Measurements from ENCODE around the gene LDAH. TPM values are rescaled to one million over a fixed set of nuclear protein-coding genes. Genes with fewer than 3 reads are reported as not detected.
A peak's percentile ranks its signal among the peaks of the same experiment; 100 is the strongest.
"Not testable (repeated sequence)": the region's sequence is repeated elsewhere in the genome, so short reads cannot be mapped to it uniquely, and the experiment has no call there.

The LDAH gene
- total RNA-seq, 1 donor from 2014 or later: 18.3 TPM

DNA sequence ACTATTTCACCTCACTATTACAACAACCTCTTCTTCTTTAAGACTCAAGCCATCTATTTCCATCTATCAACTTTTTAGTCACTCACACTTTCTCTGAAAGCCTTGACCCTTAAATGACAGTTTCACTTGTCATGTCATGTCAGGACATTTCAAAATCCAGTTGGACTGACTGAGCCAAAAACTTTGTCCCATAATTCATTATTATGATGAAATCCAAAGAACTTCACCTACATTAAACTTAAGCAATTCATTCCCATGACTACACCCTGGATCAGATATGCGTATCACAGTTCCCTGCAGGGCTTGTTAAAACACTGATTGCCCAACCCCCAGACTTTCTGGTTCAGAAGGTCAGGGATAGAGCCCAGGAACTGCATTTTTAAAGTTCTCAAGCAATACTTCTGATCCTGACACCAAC, 26.5 kb downstream of the LDAH start:
- DNase-seq (ENCODE audit: low spot score): no peak
- intact Hi-C loops (cut with DNase I): no loop called here
- peak; percentile 99 for ATAC-seq

DNA sequence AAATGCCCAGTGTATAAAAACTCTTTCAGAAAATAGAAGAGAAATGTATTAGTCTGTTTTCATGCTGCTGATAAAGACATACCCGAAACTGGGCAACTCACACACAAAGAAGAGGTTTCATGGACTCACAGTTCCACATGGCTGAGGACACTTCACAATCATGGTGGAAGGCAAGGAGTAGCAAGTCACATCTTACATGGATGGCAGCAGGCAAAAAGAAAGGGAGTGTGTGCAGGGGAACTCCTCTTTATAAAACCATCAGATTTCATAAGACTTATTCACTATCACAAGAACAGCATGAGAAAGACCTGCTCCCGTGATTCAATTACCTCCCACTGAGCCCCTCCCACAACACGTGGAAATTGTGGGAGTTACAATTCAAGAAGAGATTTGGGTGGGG, 29.0 kb downstream of the LDAH start:
- DNase-seq (ENCODE audit: low spot score); ATAC-seq; intact Hi-C loops (cut with DNase I): not testable (repeated sequence)

DNA sequence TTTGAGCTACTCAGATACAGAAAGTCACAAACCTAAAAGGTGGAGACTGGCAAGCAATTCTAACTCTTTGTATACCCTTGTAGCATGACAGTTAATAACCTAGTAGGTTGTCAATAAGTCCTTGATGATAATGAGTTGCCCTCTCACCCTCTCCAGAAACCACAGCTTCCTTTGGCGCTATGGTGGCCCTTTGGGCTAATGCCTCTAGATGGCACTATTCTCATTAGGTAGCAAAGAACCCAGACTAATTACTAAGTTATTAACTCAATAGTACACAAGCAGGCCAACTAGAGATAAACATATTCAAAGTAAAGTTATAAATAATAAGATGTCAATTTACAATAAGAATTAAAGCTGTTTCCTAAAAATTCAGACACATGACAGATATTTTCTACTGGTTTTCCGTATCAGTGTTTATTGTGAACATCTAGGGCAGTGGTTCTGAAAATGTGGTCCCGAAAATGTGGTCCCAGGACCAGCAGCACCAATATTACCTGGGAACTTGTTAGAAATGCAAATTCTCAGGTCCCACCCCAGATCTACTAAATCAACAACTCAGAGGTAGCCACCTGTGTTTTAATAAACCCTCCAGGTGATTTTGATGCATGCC, 41.1 kb downstream of the LDAH start:
- no peak for ATAC-seq
- intact Hi-C loops (cut with DNase I): no loop called here

DNA sequence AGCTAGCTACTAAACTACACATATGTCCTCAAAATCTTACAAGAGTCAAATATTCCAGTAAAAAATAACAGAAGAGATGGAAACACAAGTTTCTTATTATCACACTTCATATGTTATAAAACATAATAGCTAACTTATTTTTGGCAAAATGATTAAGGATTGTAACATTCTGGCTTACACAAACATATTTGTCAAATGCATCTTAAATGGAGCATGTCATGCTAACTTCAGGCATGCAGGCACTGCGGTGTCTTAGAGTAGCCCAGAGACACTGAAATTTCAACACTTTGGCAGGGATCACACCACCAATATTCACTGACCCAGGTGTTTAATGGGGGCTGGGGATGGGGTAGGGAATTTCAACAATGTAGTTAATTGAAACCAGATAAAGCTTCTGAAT, 51.6 kb downstream of the LDAH start:
- intact Hi-C loops (cut with DNase I): no loop called here
- ATAC-seq (no peak), DNase-seq (ENCODE audit: low spot score) (no peak)

More for the DNA sequence above, 41.1 kb downstream of the LDAH start:
- no peak for DNase-seq (ENCODE audit: low spot score)

DNA sequence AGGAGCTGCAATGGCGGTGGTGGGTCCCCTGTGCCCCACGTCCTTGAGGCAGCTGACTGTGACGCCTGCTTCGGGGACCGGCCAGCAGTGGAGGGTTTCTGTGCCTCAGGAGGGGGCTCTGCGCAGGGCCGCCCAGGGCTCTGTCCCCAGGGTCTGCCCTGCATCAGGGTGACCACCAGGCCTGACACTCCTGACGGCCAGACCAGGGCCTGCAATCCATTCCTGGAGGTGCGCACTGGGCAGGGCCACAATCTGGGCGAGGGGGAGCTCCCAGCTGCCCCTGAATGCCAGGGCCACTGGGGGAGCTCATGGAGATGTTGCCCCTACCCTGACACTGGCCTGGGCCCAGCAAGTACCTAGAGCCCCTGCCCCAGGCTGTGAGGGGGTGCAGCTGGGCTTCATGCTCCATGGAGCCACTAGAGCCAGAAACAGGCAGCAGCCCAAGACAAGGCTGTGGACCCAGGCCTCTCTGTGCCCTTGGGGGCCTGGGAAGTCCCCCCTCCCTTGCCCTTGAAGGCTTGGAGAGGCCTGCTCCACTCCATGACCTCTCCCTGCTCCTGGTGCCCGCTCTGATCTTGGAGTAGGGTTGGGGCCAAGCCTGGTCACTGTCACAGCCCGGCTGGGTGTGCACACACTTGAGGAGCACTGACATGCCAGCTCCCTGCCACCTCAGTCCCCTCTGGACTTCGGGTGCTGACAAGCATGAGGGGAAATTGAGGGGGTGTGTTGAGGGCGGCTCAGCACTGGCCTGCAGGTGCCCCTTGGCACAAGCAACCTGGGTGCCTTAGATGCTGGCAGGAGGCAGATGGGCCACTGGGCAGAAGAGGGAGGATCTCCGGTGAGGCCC, 55.9 kb downstream of the LDAH start:
- intact Hi-C loops (cut with DNase I): no loop called here
- DNase-seq (ENCODE audit: low spot score) (no peak), ATAC-seq (peak; percentile 24)

DNA sequence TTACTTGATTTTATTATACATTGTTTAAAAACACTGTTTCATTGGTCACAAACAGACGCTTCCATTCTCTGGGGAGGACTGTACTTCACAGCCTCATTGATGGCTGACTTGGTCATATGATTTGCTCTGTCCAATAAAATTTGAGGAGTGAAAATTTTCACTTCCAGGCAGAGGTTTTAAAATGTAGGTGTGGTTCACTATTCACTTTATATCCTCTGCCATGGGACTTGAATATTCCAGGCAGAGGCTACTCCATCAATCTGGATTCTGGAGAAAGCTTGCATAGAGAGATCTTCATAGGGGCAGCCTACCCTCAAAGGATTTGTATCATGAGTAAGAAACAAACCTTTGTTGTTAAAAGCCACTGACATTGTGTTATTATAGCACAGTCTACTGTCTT, 56.7 kb downstream of the LDAH start:
- ATAC-seq (no peak), DNase-seq (ENCODE audit: low spot score) (no peak)
- intact Hi-C loops (cut with DNase I): no loop called here

DNA sequence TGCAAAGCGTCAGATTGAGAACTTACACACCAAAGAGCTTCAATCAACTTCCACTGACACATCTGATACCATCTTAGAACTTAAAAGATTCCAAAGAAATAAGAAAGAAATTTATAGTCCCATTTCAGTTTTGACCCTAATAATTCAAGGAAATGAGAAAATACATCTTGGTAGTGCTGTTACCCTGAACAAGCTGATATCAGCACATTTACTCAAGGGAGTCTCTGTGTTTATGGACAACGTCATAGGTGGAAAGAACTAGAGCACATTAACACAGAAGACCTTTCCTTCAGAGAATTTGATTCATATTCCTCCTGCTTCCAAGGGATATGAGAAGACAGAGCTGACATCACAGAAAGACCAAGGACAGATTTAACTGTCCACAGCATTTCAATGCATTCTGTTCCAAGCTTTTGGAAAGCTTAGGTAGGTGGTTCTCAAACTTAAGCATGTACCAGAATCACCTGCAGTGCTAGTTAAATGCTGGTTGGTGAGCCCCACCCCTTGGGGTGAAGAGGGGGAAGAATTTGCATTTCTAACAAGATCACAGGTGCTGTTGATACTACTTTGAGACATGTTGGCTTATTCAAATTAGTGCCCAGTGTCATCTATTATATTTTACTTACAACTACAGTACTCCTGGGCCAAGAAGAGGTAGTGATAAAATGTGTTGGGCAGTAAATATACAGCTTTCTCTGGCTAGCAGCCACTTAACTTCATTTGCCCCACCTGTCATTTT, 59.8 kb downstream of the LDAH start:
- peak; percentile 34 for ATAC-seq
- DNase-seq (ENCODE audit: low spot score): no peak
- intact Hi-C loops (cut with DNase I): no loop called here

DNA sequence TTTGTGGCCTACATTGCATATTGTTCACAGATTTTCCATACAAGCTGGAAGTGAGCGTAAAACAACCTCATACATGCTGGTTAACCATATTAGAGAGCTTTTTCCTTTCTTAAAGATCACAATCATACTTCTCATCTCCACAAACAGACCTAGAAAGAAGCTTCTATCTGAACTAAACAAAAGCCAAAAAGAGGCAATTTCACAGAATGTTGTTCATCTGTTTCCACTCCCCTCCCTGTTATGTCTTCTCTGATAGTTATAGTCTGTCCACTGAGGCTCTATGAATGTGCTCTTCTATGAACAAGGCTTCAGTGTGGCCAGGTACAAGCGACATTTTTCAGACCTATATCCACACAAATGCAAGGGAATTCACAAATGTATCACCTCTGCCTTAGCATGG, 63.4 kb downstream of the LDAH start:
- no peak for DNase-seq (ENCODE audit: low spot score)
- no peak for ATAC-seq
- intact Hi-C loops (cut with DNase I): no loop called here

DNA sequence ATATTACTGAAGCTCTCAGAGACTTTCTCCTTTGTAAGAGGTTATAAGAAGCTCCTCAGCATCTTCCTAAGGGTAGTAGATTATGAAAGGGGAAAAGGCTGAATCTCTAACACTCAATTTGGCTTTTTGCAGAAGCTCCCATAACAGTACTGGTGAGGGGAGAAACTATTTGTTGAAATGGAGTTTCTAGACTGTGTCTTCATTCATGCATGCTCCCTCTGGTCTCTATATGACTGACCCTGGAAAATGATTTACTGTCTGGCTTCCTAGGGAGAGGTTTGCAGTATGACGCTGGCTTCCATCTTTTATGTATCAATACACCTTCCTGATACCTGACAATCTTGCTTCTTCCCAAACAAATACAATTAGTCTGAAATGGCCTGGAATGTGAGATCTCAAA, 63.9 kb downstream of the LDAH start:
- DNase-seq (ENCODE audit: low spot score) (no peak), ATAC-seq (no peak)
- intact Hi-C loops (cut with DNase I): no loop called here

DNA sequence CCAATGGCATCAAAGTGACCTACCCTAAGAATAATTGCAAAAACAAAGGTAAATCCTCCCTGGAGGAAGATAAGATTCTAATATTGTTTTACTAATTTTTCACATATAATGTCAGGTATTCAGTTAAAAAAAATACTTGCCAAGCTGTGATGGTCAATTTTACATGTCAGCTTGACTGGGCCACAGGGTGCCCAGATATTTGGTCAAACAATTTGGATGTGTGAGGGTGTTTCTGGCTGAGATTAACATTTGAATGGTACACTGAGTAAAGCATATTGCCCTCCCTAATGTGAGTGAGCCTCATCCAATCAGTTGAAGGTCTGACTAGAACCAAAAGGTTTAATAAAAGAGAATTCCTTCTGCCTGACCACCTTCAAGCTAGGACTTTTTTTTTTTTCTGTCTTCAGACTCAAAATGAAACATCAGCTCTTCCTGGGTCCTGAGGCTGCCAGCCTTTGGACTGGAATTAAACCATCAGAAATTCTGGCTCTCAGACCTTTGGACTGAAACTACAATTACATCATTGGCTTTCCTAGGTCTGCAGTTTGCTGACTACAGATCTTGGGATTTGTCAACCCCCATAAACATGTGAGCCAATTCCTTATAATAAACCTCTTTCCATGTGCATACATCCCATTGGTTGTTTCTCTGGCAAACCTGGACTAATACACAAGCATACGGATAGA, 65.4 kb downstream of the LDAH start:
- ATAC-seq (no peak), DNase-seq (ENCODE audit: low spot score) (no peak)
- intact Hi-C loops (cut with DNase I): no loop called here

DNA sequence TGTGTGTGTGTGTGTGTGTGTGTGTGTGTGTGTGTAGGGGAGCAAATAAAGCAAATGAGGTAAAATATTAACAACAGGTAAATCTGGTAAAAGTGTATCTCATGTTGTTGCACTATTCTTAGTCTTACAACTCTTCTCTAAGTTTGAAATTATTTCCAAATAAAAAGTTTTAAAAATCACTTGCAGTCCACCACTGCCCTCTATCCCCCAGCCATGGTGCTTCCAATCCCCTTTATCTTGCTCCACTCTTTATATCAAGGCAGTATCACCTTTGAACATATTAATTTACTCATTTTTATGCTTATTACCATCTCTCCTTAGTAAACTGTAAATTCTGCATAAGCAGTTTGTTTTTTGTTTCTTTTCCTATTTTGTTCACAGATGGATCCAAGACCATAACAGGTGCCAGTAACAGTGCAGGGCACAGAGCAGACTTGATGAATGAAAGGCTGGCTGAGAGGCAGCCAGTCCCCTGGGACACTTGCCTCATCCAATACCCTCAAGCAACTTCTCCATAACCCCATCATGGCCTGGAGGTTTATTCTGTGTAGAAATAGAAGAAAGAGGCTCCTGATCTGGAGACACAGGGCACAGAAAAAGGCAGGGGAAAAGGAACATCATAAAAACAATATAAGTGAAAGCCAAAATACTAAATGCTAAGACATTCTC, 67.6 kb downstream of the LDAH start:
- intact Hi-C loops (cut with DNase I): no loop called here
- DNase-seq (ENCODE audit: low spot score): no peak
- no peak for ATAC-seq

DNA sequence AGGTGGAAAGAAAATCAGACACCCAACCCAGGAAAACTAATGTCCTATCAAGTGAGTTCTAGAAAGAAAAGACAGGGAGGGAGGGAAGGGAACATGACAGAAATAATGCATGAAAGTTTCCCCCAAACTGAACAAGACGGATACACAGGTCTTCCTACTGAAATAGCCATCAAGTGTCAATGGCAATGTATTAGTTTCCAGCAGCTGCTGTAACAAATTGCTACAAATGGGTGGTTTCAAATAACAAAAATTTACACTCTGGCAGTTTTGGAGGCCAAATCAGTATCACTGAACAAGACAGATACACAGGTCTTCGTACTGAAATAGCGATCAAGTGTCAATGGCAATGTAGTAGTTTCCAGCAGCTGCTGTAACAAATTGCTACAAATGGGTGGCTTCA, 70.6 kb downstream of the LDAH start:
- ATAC-seq: no peak
- intact Hi-C loops (cut with DNase I): no loop called here

DNA sequence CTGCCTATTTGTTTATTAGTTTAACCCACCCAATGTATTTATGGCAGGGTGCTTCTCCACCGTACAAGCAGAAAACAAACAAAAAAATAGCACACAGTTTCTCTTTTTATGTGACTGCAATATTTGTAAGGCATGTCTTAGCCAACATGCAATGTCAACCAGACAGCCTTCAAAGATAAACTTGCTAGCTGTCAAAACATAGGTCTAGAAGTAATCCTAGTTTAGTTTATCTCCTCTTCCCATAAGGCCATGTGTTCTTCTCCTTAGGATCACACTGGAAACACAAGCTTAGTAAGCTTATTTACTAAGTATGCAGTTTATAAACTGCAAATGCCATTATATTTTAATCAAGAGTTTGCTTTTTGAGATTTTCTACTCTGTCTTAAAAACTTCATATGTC, 75.6 kb downstream of the LDAH start:
- no peak for ATAC-seq
- DNase-seq (ENCODE audit: low spot score): no peak
- intact Hi-C loops (cut with DNase I): loop anchor here (5.0 kb wide), 1 partner anchor 60 kb away; no protein-coding TSS in a partner anchor

More for the DNA sequence above, 70.6 kb downstream of the LDAH start:
- DNase-seq (ENCODE audit: low spot score): no peak

DNA sequence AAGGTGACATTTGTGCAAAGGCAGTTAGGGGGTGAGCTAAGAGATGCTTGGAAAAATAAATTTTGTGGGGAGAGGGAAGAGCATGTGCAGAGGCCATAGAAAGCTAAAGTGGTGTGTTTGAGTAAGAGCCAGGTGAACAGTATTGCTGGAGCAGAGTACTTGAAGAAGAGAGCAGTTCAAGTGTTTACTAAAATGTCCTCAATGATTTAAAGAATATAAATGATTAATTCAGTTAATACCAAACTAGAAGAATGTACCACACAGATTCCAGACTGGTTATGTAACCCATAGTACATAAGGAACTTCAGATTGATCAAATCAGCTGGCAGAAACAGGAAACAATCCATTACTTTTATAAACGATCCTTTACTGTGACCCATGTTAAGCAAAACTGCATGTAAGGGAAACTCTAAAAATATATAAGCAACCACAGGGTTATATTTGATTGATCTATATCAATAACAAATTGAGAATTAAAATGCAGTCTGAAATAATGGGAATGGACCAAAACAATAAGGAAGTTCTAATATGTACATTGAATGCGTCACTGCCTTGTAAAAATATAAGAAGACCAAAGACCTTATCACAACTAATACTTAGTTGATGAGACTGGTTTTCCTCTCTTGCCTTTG, 76.9 kb downstream of the LDAH start:
- no peak for ATAC-seq
- no peak for DNase-seq (ENCODE audit: low spot score)
- intact Hi-C loops (cut with DNase I): loop anchor here (5.0 kb wide), 1 partner anchor 59 kb away; no protein-coding TSS in a partner anchor

DNA sequence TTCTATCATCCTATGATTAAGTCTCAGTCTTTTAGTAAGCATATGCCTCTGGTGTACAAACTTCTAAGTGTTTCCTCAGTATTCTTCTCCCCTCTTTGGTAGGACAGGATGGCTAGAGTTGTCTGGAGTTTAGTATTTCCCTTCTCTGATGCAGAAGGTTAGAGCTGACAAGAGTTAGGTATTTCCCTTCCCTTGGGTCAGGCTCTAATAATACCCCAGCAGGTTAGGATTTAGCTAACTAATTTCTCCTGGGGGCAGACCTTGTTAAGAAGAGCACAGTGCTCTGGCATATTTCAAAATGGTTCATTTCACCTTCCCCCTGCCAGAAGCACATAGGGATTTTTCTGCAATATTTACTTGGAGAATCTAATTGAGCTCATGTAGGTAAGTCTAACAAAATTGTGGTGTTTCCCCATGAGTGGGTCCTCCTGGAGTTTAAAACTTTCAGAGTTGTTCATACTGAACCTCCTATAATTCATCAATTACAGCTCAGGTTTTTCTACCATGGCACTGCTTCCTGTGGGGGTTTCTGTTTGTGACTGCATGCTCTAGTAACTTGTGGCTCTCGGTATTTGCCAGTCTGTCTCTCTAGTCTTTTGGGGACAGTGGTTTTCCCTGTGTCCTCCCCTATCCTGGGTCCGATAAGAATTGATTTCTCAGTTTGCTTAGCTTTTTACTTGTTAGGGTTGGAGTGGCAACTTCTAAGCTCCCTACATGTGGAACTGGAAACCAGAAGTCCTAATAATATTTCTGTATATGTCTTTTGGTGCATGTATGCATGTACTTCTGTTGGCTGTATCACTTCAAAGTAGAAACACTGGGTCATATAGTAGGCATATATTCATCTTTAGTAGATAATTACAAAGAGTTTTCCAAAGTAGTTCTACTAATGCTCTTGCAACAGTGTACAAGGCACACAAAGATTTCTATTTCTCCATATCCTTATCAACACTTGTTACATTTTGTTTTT, 78.2 kb downstream of the LDAH start:
- intact Hi-C loops (cut with DNase I): loop anchor here (5.0 kb wide), 1 partner anchor 57 kb away; no protein-coding TSS in a partner anchor
- DNase-seq (ENCODE audit: low spot score) (no peak), ATAC-seq (no peak)

DNA sequence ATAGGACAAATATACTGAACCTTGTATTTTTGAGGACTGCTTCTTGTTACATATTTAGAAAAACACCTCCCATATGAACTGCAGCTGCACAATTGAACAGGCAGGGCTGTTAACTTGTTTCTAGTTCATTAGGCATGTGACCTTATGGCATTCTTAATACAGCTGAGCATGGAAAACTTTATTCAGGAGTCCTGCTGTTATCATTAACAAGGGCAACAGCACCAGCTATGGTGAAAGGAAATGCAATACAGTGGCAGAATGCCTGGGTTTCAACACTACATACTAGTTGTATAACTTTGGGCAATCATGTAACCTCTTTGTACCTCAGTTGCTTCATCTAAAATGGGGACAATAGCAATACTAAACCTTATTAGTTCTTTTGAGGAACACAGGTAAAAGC, 84.1 kb downstream of the LDAH start:
- no peak for ATAC-seq
- intact Hi-C loops (cut with DNase I): no loop called here
- no peak for DNase-seq (ENCODE audit: low spot score)

DNA sequence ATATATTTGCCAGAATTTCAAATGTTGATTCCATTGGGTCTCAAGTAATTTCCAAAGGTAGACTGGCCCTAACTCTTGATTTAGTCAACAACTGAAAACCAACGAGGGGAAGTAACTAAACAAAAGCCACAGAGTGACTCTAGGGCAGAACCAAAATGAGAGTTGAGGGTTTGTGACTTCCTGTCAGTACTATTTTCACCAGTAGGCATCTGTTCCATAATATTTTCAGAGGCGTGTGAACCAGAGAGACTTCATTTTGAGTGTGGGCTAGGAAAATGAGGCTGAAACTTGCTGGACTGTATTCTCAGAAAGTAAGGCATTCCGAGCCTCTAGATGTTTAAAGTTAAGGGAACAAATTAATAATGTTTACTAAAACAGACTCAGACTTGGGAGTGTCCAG, 85.4 kb downstream of the LDAH start:
- intact Hi-C loops (cut with DNase I): no loop called here
- DNase-seq (ENCODE audit: low spot score) (no peak), ATAC-seq (no peak)
